ENCODE measurements around the gene SPTBN5.

SPTBN5 gene

DNA sequence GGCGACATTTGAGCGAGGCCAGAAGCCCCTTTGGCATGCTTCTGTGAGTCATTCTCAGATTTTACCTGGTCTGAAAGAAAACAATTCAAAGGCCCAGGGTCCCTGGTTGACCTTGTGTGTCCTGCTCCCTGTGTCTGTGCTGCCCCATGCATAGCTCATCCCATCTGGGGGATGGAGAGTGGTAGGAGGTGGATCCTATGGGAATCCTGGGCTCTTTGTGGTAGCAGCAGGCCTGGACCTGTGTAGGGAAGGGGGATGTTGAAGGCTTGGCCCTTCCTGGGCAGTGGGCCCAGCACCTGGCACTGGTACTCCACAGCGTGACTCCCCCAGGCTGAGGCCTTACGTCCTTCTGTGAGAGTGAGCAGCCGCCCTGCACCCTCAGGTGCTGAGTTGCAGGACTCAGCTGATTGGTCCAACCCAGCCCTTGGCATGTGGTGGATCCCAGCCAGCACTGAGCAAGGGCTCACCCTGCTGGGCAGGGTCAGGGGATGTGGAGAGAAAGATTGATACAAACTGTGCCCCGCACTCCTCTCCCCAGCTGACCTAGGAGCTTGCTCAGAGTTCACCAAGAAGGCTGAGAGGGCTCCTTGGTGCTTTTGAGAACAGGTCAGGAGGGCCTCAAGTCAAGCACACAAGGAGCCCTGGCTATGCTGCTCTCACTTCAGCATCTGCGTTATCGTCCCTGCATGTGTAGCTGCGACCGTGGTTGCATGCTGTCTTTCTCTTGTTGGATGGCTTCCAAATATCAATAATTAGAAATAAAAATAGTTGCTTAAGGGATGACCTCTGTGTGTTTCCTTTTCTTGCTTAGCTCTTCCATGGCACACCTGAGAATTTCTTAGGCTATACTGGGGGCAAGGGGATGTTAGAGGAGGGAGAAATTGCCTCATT lies 87.3 kb downstream of the SPTBN5 start:
- DNase-seq (ENCODE audit: low spot score) (no peak), FAIRE-seq (no peak)

GRCh38 chr15:41805711-41806110 lies 88.1 kb downstream of the SPTBN5 start:
- no peak for FAIRE-seq
- no peak for DNase-seq (ENCODE audit: low spot score)

DNA sequence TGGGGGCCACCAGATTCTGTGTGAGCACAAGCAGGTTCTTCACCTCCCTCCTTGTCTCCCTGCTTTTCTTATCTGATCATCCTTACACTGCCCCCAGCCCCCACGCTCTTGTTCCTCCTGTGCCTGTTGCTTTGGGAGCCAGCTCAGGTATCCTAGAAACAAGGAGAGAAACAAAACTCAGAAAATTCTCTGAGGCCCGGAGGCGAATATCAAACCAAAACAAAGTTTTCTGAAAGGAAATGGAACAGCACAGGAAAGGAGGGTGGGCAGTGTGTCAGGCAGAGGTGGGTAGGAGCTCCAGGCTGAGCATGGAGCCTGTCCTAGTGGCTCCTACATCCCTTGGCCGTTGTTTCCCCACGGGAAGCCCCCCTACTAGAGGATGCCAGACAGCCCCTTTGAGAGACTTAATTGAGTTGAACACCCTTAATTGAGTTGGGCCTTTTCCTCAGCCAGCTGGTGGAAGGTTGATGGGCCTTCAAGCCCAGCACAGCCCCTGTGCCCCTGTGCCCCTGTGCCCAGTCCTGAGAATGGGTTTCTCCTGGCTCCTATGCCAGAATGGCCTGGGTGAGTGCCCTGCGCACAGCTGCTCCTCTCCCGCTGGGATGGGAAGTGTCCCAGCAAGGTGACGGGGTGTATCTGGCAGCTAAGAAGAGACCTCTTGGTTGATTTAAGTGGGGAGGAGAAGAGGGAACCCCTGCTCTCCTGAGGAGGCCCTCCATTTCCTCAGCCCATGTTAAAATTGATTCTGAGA lies 88.8 kb downstream of the SPTBN5 start:
- FAIRE-seq (no peak), DNase-seq (ENCODE audit: low spot score) (no peak)

DNA sequence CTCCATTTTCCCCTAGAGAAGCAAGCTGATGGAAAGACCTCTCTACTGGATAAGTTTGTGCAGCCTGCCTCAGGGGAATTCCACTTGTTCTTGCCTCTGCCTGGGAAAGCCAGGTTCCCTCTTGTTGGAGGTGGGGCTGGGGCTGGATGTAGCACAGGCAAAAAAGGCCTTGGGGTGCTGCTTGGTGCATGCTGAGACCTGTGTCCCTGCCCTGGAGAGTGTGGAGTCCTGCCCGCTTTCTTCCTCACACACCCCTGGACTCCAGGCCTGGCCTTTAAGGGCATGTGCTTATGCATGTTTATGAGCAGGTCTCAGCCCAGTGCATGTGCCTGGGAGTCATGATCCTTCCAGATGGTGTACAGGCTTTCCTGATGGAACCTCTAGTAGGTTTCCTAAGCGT lies 89.5 kb downstream of the SPTBN5 start:
- FAIRE-seq, result no peak
- no peak for DNase-seq (ENCODE audit: low spot score)

DNA sequence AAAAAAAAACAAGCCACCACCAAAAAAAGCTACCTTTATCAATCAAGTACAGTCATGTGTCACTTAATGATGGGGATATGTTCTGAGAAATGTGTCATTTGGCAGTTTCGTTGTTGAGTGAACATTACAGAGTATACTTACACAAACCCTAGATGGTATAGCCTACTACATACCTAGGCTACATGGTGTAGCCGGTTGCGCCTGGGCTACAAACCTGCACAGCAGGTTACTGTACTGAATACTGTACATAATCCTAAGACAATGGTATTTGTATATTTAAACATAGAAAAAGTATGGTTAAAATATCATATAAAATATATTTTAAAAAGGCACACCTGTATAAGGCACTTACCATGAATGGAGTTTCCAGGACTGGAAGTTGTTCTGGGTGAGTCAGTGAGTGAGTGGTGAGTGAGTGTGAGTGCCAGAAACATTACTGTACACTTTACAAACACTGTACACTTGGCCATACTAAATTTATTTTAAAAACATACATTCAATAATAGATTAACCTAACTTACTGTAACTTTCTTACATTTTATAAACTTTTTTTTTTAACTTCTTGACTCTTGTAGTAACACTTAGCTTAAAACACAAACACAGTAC lies 91.9 kb downstream of the SPTBN5 start:
- peak; percentile 28 for DNase-seq (ENCODE audit: low spot score)
- peak; percentile 79 for FAIRE-seq

DNA sequence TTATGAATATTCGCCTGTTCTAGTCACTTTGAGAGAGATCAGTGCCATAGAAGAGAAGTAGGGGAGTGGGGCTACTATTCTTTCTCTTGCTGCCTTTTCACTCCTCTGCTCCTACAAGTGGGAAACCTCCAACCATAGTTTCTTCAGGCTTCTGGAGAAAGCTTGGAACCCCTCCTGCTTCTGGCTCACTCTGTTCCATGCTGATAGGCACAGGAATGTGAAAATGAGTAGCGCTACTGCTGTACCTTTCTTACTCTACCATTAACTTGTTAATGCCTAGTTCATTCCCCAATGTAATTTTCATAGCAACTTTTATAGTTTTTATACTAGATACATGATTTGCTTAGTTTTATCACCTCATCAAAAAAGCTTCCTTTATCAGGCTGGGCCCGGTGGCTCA lies 92.7 kb downstream of the SPTBN5 start:
- no peak for FAIRE-seq
- no peak for DNase-seq (ENCODE audit: low spot score)

DNA sequence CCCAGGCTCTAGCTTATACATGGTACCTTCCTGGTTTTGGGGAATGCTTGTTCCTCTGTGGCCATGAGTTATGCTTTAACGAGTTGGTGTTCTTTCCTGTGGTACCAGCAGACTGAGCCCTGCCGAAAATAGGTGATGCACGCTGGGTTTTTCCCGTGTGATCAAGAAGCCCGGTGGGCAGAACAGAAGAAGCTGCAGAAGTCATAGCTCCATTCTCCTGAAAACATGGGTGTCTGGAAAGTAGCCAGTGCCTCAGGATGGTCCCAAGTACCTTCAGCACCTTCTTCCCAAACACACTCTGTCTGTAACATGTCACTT lies 94.4 kb downstream of the SPTBN5 start:
- no peak for DNase-seq (ENCODE audit: low spot score)

DNA sequence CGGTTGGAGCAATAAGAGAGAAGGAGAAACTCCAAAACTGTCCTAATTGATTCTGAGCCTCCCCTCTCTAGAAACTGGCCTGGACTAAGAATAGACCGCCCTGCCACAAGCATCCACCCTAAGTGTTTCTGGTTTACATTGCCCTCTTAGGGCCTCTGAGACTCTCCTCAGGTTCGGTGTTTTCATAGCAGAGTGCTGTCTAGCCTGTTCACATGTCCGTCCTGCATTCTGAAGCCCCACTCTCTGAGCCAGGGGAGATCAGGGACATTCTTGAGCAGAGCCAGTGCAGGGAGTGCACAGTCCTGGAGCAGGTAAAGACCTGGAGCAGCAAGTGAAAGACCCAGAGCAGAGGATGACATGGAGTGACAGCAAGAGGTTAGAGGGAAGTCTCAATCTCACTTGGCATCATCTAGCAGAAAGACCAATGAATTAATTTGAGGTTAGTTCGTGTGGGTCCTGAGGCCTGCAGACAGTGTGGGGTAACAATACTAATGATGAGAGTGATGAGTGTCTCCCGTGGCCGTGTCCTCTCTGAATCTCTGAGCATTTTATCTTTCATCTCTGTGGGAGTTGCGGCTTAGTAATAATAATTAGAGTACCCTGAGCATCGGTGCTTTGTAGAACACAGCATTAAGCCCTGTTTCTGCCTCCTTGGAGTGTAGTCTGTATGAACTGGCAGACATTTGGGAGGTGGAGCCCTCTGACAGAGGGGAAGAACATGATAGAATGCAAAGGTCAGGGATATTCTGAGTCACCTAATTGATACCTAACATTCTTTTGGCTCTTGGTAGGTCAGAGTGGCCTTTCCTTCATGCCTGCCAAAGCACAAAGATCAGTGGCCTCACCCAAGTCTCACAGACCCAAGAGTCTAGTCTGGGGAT lies 95.0 kb downstream of the SPTBN5 start:
- no peak for FAIRE-seq
- DNase-seq (ENCODE audit: low spot score), result no peak

More for the DNA sequence above, 94.4 kb downstream of the SPTBN5 start:
- FAIRE-seq, result no peak

Data from RCC 7860 (cell line).